Measurements from ENCODE around the gene LHX6.
A peak's percentile ranks its signal among the peaks of the same experiment; 100 is the strongest.

Gene LHX6

DNA sequence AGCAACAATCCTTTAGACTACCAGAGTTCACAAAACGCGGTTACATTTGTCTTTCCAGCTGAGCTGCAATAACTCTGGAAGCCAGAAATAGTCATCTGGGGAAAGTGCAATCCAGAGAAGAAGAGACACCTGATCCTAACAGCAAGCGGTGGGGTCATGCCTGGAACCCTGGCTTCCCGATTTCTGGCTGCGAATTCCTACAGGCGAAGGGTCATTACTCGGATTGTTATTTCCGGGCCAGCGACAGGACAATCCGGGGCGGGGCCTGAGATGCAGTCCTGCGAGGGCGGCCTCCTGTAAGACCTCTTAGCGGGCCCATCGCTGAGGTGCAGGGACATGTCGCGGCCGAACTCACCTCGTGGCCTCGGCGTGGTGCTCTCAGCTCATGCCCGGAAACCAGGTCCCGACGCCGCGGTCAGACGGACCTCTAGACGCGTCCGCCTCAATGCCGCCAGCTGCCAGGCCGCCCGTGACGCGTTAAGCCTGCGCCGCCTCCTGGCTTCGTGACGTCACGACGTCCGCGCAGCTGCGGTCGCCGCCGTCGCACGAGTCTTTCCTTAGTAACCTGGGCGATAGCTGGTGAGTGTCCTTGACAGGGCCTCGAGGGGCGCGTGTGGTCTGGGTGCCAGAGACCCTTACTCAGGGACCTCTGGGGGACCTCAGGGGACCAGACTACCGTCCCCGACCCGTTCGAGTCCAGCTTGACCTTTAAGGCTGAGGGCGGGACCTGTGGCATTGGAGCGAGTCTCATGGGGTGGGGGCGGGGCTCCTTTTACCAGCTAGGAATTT is 35.8 kb upstream of the LHX6 start, which contains the start of the genes MRRF and RBM18:
Gene MRRF, plus strand, starts transcription at position 523 of the 789 bp plus-strand sequence. CDS start 6,010 bp downstream, outside the sequence.
Gene RBM18, minus strand, starts transcription at position 481 of the 789 bp plus-strand sequence. CDS start 3,348 bp downstream, outside the sequence.
- TF ChIP-seq, protein P1, sequence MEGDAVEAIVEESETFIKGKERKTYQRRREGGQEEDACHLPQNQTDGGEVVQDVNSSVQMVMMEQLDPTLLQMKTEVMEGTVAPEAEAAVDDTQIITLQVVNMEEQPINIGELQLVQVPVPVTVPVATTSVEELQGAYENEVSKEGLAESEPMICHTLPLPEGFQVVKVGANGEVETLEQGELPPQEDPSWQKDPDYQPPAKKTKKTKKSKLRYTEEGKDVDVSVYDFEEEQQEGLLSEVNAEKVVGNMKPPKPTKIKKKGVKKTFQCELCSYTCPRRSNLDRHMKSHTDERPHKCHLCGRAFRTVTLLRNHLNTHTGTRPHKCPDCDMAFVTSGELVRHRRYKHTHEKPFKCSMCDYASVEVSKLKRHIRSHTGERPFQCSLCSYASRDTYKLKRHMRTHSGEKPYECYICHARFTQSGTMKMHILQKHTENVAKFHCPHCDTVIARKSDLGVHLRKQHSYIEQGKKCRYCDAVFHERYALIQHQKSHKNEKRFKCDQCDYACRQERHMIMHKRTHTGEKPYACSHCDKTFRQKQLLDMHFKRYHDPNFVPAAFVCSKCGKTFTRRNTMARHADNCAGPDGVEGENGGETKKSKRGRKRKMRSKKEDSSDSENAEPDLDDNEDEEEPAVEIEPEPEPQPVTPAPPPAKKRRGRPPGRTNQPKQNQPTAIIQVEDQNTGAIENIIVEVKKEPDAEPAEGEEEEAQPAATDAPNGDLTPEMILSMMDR (IDR thresholded peaks at IDR 0.05; ENCODE audit: extremely low read depth, insufficient read depth, missing control alignments) = peak; percentile 0
- in situ Hi-C loops (cut with MboI; ENCODE audit: low pct_unique_long_range_greater_than_20kb, low sequenced_read_pairs, unreplicated experiment) = no loop called here
- DNase-seq (ENCODE audit: low spot score) = peak; percentile 90

DNA sequence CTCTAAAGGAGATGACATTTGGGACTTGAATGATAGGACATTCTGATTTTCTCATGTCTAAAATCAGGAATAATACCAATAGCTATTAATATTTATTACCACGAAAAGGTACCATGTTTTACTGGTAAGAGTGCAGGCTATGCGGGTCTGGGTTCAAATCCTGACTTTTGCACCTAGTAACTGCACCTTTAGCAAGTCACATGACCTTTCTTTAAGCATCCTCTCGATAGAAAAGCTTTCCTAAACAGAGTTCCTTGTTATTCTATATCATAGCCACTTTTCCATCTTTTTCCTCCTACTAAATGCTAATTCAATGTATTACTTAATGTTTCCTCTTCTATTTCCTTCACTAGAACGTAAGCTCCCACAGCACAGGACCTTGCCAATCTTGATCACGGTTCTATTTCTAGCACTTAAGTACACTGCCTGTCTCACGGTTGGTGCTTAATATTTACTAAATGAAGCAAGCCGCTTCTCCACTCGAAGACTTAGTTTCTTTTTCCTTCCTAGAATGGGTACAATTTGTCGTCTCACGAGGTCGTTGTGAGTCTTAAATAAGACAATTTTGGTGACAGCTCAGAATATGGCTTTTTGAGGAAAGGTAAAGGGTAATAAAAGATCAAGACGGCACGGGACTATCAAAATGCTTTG is 35.1 kb upstream of the LHX6 start:
- TF ChIP-seq, protein P1 (IDR thresholded peaks at IDR 0.05; ENCODE audit: extremely low read depth, insufficient read depth, missing control alignments) = no peak
- in situ Hi-C loops (cut with MboI; ENCODE audit: low pct_unique_long_range_greater_than_20kb, low sequenced_read_pairs, unreplicated experiment) = no loop called here
- no peak for DNase-seq (ENCODE audit: low spot score)

DNA sequence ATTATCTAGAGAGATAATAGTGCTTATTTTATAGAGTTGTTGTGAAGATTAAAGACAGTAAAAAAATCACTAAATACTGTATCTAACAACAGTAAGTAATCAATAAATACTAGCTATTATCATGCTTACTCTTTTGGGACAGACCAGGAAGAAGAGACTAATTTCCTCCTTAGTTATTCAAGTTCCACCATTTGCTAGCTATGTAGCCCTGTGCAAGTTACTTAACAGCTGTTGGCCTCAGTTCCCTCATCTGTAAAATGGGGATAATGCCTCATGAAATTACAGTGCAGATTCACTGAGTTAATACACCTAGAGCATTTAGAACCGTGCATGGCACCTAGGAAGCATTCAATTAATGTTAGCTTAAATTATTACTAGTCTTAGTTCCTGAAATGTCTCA is 33.3 kb upstream of the LHX6 start:
- in situ Hi-C loops (cut with MboI; ENCODE audit: low pct_unique_long_range_greater_than_20kb, low sequenced_read_pairs, unreplicated experiment) = no loop called here
- no peak for DNase-seq (ENCODE audit: low spot score)
- TF ChIP-seq, protein P1 (IDR thresholded peaks at IDR 0.05; ENCODE audit: extremely low read depth, insufficient read depth, missing control alignments) = no peak

DNA sequence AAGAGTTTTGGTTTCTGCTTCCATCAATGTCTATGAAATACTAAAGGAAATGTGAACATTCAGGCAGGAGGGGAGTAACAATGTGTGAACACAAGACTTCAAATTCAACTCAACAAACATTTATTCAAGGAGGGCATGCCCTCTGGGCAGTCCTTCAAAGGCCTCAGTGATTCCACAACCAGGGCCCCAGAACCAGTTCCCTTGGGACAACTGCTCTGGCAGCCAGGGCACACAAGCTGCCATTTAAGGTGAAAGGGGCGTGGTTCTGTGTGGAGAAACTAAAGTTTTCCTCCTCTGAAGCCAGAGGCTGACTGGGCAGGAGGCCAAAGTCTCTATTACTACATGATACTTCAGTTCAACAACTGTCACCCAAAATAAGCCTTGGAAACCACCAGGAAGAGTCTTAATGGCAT is 32.7 kb upstream of the LHX6 start:
- DNase-seq (ENCODE audit: low spot score) = no peak
- TF ChIP-seq, protein P1 (IDR thresholded peaks at IDR 0.05; ENCODE audit: extremely low read depth, insufficient read depth, missing control alignments) = no peak
- in situ Hi-C loops (cut with MboI; ENCODE audit: low pct_unique_long_range_greater_than_20kb, low sequenced_read_pairs, unreplicated experiment) = no loop called here

DNA sequence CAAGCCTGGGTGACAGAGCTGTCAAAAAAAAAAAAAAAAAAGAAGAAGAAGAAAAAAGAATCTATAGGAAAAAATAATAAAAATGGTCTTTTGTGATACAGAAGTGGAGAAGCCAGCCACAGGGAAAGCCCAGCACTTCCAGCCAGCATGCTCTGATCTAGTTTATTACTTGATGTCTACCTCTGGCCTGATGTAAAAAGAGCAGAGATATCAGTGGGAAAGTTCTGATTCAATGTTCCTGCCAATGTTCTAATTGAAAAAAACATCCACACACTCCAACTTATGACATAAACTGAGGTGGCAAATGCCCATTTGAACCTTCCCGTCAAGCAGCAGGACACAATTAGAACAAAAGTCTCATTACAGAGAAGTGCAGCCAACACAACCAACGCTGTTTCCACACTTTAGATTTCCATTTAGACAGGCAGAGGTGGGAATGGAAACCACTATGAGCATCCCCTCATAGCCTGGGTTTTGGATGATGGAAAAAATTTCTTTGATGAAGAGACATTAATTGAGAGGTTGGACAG is 30.2 kb upstream of the LHX6 start:
- DNase-seq (ENCODE audit: low spot score) = no peak
- in situ Hi-C loops (cut with MboI; ENCODE audit: low pct_unique_long_range_greater_than_20kb, low sequenced_read_pairs, unreplicated experiment) = no loop called here
- TF ChIP-seq, protein P1 (IDR thresholded peaks at IDR 0.05; ENCODE audit: extremely low read depth, insufficient read depth, missing control alignments) = no peak

DNA sequence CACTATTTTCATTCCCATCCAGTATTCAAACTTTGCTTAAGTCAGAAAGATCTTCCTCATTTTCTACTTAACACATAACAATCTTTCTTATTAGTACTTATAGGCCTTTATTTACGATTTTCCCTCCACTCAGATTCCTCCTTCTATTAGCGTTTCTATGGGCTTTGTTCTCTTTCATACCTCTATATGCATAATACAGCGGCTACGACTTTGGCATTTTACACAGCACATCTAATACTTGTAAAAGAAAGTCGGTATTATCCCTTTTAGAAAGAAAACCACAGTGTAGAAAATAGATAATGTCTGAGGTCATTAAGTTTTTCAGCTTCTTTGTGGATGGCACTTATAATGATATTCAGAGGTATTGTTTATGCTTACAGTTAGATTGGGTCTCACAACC is 27.4 kb upstream of the LHX6 start:
- TF ChIP-seq, protein P1 (IDR thresholded peaks at IDR 0.05; ENCODE audit: extremely low read depth, insufficient read depth, missing control alignments) = no peak
- DNase-seq (ENCODE audit: low spot score) = no peak
- in situ Hi-C loops (cut with MboI; ENCODE audit: low pct_unique_long_range_greater_than_20kb, low sequenced_read_pairs, unreplicated experiment) = no loop called here

All from GM13977 (cell line).